HT-29 (cell line): ENCODE measurements around the gene CRYGN. TPM values are rescaled to one million over a fixed set of nuclear protein-coding genes. Genes with fewer than 3 reads are reported as not detected.

ENCODE experiments used
- DNase-seq: peaks from one replicate; pipeline ENCODE4 v3.0.0-alpha.2; 2015; ENCODE audit warnings: low spot score
- small RNA-seq: library from RNA; depleted of rRNA; stranded (forward); fragments of <200 nt; gene quantifications from one replicate; pipeline ENCODE3, GENCODE V24; 2014
- total RNA-seq: library from RNA; depleted of rRNA; stranded (reverse); fragments of >200 nt; shearing (Covaris generic); gene quantifications from 2 replicates; pipeline ENCODE4 v1.2.3, GENCODE V29; 2014; rRNA removed

CRYGN gene
- total RNA-seq, 1 experiment from 2014 or later = 1.4 TPM

DNA sequence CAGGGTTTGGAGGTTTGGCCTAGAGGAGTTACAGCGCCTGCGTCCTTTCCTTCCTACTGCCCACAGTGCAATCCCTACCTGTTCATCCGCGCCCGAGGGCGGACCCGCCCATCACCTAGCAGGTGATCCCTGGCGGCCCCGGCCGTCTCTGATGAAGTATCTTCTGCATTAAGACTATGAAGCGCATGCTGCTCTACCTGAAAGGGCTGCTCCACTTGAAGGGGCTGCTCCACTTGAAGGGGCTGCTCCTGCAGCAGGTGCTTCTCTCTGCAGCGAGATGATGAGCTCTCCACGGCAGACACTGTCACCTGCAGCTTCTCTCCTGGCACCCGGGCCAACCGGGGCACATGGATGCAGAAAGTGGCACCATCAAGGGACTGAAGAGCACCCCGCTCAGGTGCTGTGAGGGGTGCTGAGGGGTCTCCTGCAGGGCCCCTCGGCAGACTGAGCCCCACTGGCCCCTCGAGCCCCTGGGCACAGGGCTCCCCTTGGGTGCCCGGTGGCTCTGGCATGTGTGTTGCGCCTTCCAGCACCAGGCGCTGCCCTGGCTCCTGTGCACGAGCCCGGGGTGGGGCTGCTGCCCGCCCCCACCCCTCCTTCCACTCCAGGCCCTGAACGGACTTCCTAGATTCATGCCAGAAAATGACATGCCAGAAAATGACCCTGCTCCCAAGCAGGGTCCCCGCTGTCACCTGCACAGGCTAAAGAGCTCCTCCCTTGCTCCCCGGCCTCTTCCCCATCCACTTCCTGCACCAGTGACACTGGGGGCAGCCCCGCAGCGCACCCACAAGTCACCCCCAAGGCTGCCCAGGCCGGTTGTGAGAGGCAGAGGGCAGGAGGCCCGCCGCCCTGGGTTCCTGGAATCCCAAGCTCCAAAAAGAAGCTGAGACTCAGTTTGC lies 59.5 kb downstream of the CRYGN start:
- DNase-seq = no peak

DNA sequence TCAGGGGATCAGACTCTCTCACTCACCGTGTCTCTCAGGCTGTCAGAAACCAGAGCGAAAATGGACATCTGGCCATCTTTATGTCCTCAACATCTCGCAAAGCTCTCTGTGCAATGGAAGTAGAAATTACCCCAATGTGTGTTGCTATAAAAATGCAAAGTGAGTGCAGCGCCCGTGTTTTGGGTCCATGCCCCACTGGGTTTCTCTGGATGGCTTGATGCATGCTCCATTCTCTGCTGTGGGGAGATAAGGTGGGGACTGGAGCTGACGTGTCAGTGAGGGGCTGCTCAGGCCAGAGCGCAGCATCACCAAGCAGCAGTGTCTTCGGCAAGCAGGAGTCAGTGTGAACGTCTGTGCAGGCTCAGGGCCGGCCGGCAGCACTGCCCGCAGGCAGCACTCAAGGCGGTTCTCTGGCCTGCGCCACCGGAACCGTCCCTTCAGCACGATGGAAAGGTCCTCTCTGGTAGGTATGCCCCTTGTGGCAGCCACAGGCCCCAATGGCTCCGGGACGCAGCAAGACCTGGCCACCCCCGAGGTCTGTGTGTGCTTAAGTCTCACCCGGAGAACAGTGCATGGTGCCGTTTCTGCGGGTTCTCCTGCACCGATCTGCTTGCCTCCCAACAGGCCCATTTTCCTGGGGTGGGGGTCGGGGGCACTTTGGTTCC lies 60.3 kb downstream of the CRYGN start:
- DNase-seq = no peak

DNA sequence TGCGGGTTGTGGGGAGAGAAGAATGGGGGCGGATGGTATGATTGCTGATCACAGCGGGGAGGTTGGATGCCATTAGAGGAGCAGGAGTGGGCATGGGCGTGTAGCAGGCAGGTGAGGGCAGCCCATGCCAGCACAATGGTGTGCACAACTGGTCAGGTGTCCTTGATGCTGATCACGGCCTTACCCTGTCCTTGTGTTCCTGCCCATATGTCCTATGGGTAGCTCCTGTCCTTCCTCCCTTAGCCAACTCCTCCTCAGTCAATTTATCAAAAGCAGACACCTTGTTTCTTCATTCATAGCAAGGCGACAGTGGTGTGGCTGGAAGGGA lies 60.8 kb downstream of the CRYGN start:
- DNase-seq = no peak

Small RNA genes within 50 kb of the gene (small RNA-seq; reads per million reads assigned to genes)
- gene MIR3907 (not detected), gene RN7SL76P (not detected)

Other genes starting within 250 kb of the CRYGN start
- not detected in 2 replicates for gene H2BK1, start 229.7 kb downstream of the CRYGN start, total RNA-seq
- 80.2 and 82.5 TPM in 2 replicates for gene ABCF2, start 212.9 kb downstream of the CRYGN start, total RNA-seq
- gene CHPF2, start 207.7 kb downstream of the CRYGN start, total RNA-seq = 72.5 and 87.7 TPM in 2 replicates
- 1.1 and 1.3 TPM in 2 replicates for gene SMARCD3, start 191.4 kb downstream of the CRYGN start, total RNA-seq
- gene NUB1, start 98.3 kb downstream of the CRYGN start, total RNA-seq = 34.3 and 39.5 TPM in 2 replicates
- 1.8 and 2.0 TPM in 2 replicates for gene WDR86, start 30.1 kb downstream of the CRYGN start, total RNA-seq
- 135 and 151 TPM in 2 replicates for gene RHEB, start 79.8 kb upstream of the CRYGN start, total RNA-seq